Breast epithelium (tissue), 4 donors: ENCODE data around the gene VENTX. TPM values are rescaled to one million over a fixed set of nuclear protein-coding genes. Genes with fewer than 3 reads are reported as not detected.

ENCODE experiments used
- DNase-seq, 2 donors: peaks; one replicate each; pipeline ENCODE4 v3.0.0-alpha.2; 2019; ENCODE audit warnings: low spot score in 2 of 2
- H3K27ac ChIP-seq, 2 donors: fragments of 200-600 bp; sonication (generic) in 1 of 2; one replicate each; pipeline ENCODE4 v1.5.1; 2016 to 2019; ENCODE audit warnings: mild to moderate bottlenecking in 1 of 2
- H3K27me3 ChIP-seq, 2 donors: fragments of 200-600 bp; sonication (generic) in 1 of 2; one replicate each; pipeline versions ENCODE4 v1.5.1 to v1.6.0; 2017 to 2019; ENCODE audit warnings: control low read depth in 1 of 2, mild to moderate bottlenecking in 1 of 2
- H3K36me3 ChIP-seq: fragments of 200-600 bp; one replicate; pipeline ENCODE4 v1.5.1; 2019
- H3K4me1 ChIP-seq, 2 donors: fragments of 200-600 bp; sonication (generic); one replicate each; pipeline ENCODE4 v1.5.1; 2016 to 2019; ENCODE audit warnings: control low read depth in 1 of 2
- H3K4me3 ChIP-seq, 3 donors: fragments of 200-600 bp; sonication (generic); 1 replicate in 2 of 3; 2 replicates in 1 of 3; pipeline ENCODE4 v1.5.1; 2016 to 2019; ENCODE audit warnings: mild to moderate bottlenecking in 3 of 3, moderate library complexity in 2 of 3
- H3K9me3 ChIP-seq, 2 donors: fragments of 200-600 bp; sonication (generic) in 1 of 2; one replicate each; pipeline ENCODE4 v1.5.1; 2016 to 2019; ENCODE audit warnings: control low read depth in 1 of 2
- POLR2A ChIP-seq: fragments of 450-650 bp; IDR thresholded peaks from one replicate; pipeline ENCODE4 v1.6.1; 2016; ENCODE audit warnings: antibody characterized with exemption, mild to moderate bottlenecking, moderate library complexity
- POLR2AphosphoS5 ChIP-seq, 3 donors: sonication (generic); formaldehyde crosslinking; IDR thresholded peaks; one replicate each; pipeline ENCODE4 v1.6.1; 2017; ENCODE audit warnings: antibody characterized with exemption in 3 of 3
- intact Hi-C: fragments of 100-400 bp; cut with DNase I; formaldehyde crosslinking; loops from one replicate; pipeline ENCODE4 v1.15.1; 2023; ENCODE audit warnings: low total_unique reads
- total RNA-seq, 3 donors: library from RNA; depleted of rRNA; stranded (reverse); fragments of >200 nt; gene quantifications; one replicate each; pipeline ENCODE4 v1.1.0, GENCODE V29; 2016
- TF ChIP-seq, protein P1 (sequence below), 3 donors: fragments of 450-650 bp; IDR thresholded peaks; one replicate each; pipeline ENCODE4 v1.5.1; 2016 to 2017; ENCODE audit warnings: antibody characterized with exemption in 3 of 3, mild to moderate bottlenecking in 3 of 3, moderate library complexity in 3 of 3

The VENTX gene
- total RNA-seq, 3 donors from 2014 or later, result 0.33 to 4.6 (median 0.73) TPM

DNA sequence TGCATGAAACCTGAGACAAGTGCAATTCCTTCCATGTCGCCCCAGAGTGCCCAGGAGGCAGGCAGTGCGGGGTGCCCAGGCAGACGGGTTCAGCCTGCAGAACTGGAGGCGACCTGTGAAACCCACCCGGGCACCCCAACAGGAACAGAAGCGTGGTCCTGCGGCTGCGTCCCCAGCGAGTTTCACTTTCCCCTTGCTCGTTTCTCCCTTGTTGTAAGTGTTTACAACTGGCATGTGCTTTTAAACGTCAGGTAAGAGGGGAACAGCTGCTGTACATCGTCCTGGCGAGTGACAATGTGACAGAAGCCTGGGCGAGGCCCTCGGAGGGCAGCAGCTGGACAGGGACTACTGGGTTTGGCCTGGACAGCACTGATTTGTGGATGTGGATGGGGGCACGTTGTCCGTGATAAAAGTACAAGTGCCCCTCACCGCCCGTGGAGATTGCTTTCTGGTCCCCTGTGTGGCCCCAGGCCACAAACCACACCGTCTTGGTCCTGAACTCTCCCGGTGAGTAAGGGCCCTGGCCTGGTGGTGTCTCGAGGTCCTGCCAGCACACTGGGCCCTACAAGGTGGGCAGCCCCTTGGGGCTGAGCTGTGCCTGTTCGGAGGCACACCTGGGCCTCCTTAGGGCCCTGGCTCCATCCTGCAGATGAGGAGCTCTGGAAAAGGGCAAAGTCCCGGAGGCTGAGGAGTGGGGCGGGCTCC is 4.0 kb downstream of the VENTX start:
- Histone ChIP-seq H3K4me3 (peak overlapping the region in 2 of 3 donors; percentile 16 to 22), H3K27me3 (peaks cover 18 to 94% of the 10 kb centered on the region in 2 donors), H3K27ac (no peak overlapping the region), H3K9me3 (no peaks in the 10 kb centered on the region), H3K4me1 (peaks cover 0 to 4% of the 10 kb centered on the region in 2 donors), H3K36me3 (no peaks in the 10 kb centered on the region)
- no peak for TF ChIP-seq POLR2AphosphoS5 (IDR thresholded peaks at IDR 0.05)
- TF ChIP-seq POLR2A, result no peak
- TF ChIP-seq, protein P1, sequence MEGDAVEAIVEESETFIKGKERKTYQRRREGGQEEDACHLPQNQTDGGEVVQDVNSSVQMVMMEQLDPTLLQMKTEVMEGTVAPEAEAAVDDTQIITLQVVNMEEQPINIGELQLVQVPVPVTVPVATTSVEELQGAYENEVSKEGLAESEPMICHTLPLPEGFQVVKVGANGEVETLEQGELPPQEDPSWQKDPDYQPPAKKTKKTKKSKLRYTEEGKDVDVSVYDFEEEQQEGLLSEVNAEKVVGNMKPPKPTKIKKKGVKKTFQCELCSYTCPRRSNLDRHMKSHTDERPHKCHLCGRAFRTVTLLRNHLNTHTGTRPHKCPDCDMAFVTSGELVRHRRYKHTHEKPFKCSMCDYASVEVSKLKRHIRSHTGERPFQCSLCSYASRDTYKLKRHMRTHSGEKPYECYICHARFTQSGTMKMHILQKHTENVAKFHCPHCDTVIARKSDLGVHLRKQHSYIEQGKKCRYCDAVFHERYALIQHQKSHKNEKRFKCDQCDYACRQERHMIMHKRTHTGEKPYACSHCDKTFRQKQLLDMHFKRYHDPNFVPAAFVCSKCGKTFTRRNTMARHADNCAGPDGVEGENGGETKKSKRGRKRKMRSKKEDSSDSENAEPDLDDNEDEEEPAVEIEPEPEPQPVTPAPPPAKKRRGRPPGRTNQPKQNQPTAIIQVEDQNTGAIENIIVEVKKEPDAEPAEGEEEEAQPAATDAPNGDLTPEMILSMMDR (IDR thresholded peaks at IDR 0.05), result no peak
- DNase-seq, result no peak
- intact Hi-C loops, result no loop called here

DNA sequence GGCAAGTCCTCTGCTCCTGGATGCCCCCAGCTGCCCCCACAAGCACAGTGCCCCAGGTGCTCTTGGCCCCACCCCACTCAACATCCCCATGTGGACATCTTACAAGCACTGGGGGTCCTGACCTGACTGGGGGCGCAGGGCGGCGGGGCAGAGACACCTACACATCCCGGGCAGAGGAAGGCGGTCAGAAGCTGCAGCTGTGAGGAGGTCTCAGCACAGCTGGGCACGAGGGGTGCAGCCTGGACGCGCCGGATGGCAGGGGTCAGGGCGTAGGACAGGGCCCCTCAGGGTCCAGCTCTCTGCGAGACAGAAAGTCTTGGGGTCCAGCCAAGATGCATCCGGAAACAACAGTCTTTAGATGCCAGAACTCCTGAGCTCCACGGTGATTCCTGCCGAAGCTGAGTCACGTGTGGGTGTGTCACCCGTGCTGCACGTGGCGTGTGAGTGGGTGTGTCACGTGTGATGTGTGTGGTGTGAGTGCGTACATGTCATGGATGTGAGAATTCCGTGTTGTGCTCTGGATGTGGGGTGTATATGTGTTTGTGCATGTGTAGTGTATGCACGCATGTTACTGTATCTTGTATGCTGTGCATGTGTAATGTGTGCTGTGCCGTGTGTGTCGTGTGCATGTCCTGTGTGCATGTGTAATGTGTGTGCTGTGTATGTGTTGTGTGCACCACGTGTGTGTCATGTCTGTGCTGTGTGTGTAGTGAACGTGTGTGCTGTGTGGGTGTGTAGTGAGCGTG is 5.1 kb downstream of the VENTX start:
- Histone ChIP-seq H3K36me3 (no peaks in the 10 kb centered on the region), H3K27ac (no peak overlapping the region), H3K4me1 (no peaks in the 10 kb centered on the region), H3K9me3 (no peaks in the 10 kb centered on the region), H3K4me3 (no peak overlapping the region), H3K27me3 (peaks cover 9 to 92% of the 10 kb centered on the region in 2 donors)
- intact Hi-C loops, result no loop called here
- DNase-seq, result no peak
- TF ChIP-seq POLR2A (no peak), POLR2AphosphoS5 (IDR thresholded peaks at IDR 0.05) (no peak)
- TF ChIP-seq, protein P1 (IDR thresholded peaks at IDR 0.05), result no peak

DNA sequence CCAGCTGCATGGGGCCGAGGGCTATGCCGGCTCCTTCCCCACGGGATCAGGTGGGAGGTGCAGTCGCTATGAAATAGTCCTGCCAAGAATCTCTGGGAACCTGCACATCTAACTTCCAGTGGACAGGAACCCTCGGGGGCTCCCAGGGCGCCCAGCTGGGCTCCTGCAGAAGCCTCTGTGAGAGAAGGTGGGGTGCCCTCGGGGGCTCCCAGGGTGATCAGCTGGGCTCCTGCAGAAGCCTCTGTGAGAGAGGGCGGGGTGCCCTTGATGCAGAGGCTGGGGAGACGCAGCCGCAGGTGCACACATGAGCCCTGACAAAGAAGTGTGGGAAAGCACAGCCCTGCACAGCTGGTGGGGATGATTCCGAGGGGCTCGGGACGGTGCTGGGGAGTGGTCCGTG is 5.9 kb downstream of the VENTX start:
- H3K27me3 ChIP-seq, result peaks cover 5 to 92% of the 10 kb centered on the region in 2 donors
- H3K27ac ChIP-seq, result no peak overlapping the region
- H3K4me3 ChIP-seq, result no peak overlapping the region
- intact Hi-C loops, result no loop called here
- H3K9me3 ChIP-seq, result no peaks in the 10 kb centered on the region
- H3K4me1 ChIP-seq, result no peaks in the 10 kb centered on the region
- no peaks in the 10 kb centered on the region for H3K36me3 ChIP-seq
- TF ChIP-seq, protein P1 (IDR thresholded peaks at IDR 0.05), result no peak
- TF ChIP-seq POLR2AphosphoS5 (IDR thresholded peaks at IDR 0.05) (no peak), POLR2A (no peak)
- DNase-seq, result no peak

DNA sequence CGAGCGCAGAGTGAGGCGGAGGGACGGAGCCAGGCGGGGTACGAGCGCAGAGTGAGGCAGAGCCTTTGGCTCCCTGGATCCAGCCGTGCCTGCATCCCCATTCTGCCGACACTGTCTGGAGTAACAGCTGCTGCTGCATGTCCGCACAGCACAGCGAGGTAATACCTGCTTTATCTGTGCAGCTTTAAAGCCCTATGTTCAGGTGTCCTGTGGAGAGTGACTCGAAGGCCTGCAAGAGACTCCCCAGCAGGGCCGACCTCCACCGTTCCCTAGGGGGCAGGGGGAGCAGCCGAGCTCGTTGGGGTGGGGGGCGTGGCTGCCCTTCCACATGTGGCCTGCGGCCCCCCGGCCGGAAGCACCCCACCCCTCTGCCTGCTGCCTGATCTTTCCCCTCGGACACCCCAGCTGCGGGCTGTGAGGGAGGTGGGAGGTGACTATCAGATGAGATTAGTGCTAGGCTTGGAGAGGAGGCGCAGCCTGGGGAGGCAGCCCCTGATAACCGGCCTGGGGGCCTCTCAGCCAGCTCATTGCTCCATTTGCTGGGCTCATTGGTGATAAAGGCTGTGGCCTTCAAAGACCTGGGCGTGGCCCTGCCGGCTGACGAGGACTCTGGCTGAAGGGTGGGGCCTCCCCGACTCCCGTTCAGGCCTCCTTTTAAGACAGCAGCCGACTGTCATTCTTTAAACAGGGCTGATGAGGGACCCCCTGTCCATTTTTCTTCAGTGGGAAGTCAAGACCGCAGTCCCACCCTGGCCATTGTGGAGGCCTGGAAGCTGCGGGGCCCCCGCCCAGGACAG is 8.0 kb downstream of the VENTX start:
- H3K36me3 ChIP-seq, result no peaks in the 10 kb centered on the region
- intact Hi-C loops, result no loop called here
- H3K4me3 ChIP-seq, result no peak overlapping the region
- no peak for DNase-seq
- peaks cover 3 to 84% of the 10 kb centered on the region in 2 donors for H3K27me3 ChIP-seq
- H3K9me3 ChIP-seq, result no peaks in the 10 kb centered on the region
- H3K27ac ChIP-seq, result no peak overlapping the region
- H3K4me1 ChIP-seq, result no peaks in the 10 kb centered on the region
- TF ChIP-seq, protein P1 (IDR thresholded peaks at IDR 0.05), result no peak
- TF ChIP-seq POLR2A (no peak), POLR2AphosphoS5 (IDR thresholded peaks at IDR 0.05) (no peak)
